NCI-H82 treated with DMSO at 0.1 percent for 48 hours (cell line): ENCODE measurements around the gene ATP6V1G2.
"Not testable (repeated sequence)": the region's sequence is repeated elsewhere in the genome, so short reads cannot be mapped to it uniquely, and the experiment has no call there.

ENCODE experiments used
- DNase-seq: peaks from one replicate; lab custom pipeline; 2025; ENCODE audit not compliant: unreplicated experiment; lab: John Stamatoyannopoulos, UW

ATP6V1G2 gene

DNA sequence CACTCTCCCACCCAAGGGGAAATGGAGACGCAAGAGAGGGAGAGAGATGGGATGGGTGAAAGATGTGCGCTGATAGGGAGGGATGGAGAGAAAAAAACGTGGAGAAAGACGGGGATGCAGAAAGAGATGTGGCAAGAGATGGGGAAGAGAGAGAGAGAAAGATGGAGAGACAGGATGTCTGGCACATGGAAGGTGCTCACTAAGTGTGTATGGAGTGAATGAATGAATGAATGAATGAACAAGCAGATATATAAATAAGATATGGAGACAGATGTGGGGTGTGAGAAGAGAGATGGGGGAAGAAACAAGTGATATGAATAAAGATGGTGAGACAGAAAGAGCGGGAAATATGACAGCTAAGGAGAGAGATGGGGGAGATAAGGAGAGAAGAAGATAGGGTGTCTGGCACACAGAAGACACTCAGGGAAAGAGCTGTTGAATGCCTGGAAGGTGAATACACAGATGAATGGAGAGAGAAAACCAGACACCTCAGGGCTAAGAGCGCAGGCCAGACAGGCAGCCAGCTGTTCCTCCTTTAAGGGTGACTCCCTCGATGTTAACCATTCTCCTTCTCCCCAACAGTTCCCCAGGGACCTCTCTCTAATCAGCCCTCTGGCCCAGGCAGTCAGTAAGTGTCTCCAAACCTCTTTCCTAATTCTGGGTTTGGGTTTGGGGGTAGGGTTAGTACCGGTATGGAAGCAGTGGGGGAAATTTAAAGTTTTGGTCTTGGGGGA is 29.7 kb upstream of the ATP6V1G2 start:
- DNase-seq = no peak

DNA sequence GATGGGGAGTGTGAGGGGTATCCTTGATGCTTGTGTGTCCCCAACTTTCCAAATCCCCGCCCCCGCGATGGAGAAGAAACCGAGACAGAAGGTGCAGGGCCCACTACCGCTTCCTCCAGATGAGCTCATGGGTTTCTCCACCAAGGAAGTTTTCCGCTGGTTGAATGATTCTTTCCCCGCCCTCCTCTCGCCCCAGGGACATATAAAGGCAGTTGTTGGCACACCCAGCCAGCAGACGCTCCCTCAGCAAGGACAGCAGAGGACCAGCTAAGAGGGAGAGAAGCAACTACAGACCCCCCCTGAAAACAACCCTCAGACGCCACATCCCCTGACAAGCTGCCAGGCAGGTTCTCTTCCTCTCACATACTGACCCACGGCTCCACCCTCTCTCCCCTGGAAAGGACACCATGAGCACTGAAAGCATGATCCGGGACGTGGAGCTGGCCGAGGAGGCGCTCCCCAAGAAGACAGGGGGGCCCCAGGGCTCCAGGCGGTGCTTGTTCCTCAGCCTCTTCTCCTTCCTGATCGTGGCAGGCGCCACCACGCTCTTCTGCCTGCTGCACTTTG is 29.0 kb upstream of the ATP6V1G2 start, which contains the start of gene TNF:
Gene TNF (plus strand): TSS at position 231 of the 567 bp plus-strand sequence. CDS start 177 bp downstream, at position 408.
- no peak for DNase-seq

DNA sequence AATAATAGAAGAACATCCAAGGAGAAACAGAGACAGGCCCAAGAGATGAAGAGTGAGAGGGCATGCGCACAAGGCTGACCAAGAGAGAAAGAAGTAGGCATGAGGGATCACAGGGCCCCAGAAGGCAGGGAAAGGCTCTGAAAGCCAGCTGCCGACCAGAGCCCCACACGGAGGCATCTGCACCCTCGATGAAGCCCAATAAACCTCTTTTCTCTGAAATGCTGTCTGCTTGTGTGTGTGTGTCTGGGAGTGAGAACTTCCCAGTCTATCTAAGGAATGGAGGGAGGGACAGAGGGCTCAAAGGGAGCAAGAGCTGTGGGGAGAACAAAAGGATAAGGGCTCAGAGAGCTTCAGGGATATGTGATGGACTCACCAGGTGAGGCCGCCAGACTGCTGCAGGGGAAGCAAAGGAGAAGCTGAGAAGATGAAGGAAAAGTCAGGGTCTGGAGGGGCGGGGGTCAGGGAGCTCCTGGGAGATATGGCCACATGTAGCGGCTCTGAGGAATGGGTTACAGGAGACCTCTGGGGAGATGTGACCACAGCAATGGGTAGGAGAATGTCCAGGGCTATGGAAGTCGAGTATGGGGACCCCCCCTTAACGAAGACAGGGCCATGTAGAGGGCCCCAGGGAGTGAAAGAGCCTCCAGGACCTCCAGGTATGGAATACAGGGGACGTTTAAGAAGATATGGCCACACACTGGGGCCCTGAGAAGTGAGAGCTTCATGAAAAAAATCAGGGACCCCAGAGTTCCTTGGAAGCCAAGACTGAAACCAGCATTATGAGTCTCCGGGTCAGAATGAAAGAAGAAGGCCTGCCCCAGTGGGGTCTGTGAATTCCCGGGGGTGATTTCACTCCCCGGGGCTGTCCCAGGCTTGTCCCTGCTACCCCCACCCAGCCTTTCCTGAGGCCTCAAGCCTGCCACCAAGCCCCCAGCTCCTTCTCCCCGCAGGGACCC is 28.0 kb upstream of the ATP6V1G2 start:
- no peak for DNase-seq

DNA sequence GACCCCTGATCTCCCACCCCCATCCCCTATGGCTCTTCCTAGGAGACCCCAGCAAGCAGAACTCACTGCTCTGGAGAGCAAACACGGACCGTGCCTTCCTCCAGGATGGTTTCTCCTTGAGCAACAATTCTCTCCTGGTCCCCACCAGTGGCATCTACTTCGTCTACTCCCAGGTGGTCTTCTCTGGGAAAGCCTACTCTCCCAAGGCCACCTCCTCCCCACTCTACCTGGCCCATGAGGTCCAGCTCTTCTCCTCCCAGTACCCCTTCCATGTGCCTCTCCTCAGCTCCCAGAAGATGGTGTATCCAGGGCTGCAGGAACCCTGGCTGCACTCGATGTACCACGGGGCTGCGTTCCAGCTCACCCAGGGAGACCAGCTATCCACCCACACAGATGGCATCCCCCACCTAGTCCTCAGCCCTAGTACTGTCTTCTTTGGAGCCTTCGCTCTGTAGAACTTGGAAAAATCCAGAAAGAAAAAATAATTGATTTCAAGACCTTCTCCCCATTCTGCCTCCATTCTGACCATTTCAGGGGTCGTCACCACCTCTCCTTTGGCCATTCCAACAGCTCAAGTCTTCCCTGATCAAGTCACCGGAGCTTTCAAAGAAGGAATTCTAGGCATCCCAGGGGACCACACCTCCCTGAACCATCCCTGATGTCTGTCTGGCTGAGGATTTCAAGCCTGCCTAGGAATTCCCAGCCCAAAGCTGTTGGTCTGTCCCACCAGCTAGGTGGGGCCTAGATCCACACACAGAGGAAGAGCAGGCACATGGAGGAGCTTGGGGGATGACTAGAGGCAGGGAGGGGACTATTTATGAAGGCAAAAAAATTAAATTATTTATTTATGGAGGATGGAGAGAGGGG is 27.1 kb upstream of the ATP6V1G2 start:
- DNase-seq = no peak

DNA sequence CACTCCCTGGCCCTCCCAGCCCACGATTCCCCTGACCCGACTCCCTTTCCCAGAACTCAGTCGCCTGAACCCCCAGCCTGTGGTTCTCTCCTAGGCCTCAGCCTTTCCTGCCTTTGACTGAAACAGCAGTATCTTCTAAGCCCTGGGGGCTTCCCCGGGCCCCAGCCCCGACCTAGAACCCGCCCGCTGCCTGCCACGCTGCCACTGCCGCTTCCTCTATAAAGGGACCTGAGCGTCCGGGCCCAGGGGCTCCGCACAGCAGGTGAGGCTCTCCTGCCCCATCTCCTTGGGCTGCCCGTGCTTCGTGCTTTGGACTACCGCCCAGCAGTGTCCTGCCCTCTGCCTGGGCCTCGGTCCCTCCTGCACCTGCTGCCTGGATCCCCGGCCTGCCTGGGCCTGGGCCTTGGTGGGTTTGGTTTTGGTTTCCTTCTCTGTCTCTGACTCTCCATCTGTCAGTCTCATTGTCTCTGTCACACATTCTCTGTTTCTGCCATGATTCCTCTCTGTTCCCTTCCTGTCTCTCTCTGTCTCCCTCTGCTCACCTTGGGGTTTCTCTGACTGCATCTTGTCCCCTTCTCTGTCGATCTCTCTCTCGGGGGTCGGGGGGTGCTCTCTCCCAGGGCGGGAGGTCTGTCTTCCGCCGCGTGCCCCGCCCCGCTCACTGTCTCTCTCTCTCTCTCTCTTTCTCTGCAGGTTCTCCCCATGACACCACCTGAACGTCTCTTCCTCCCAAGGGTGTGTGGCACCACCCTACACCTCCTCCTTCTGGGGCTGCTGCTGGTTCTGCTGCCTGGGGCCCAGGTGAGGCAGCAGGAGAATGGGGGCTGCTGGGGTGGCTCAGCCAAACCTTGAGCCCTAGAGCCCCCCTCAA is 25.9 kb upstream of the ATP6V1G2 start, which contains the start of gene LTA:
Gene LTA (plus strand): TSS at position 249 of the 871 bp plus-strand sequence. CDS start 454 bp downstream, at position 703.
- DNase-seq = no peak

DNA sequence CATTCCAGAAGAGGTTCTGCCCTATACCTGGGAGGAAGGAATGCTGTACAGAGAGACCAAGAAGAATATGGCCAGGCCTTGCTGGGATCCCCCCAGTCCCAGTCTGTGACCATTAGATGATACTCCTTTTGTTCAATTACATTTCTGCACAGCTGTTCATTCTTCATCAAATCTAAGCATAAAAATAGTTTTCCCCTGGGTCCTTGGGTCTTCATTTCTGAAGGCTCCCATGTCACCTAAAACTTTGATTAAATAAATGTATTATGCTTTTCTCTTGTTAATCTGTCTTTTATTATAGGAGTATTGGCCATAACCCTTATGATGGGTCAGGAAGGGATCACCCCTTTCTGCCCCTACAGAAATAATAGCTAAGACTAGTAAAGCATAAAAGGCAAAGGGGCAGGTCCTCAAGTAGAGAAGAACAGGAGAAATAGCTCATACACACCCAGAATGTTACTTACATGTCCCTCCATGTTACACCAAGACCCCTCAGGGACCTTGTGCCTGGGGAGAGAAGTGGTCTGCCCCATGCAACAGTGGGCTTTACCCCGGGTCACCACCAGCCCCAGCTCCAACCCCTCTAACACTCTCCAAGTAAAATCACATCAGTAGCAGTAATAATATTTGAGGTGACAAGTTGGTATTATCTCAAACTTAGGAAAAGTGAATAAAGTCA is 23.6 kb upstream of the ATP6V1G2 start:
- no peak for DNase-seq

DNA sequence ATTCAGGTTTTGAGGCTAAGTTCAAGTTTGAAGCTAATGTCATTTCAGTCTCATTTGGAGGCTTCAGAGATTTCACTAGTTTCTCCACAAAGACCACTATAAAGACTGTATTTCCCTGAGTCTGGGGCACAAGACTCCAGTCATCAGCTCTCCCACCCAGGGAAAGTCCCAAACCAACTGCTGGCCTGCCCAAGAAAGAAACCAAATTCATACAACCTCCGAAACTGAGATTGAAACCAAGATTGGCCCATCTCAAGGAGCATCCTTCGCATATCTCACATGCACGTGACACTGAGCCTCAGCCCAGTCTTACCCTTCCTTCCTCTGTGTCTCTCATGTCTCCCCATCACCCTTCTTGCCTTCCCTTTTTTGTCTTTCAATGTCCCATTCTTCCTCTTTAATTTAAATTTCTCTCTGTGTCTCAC is 22.1 kb upstream of the ATP6V1G2 start:
- DNase-seq = no peak

DNA sequence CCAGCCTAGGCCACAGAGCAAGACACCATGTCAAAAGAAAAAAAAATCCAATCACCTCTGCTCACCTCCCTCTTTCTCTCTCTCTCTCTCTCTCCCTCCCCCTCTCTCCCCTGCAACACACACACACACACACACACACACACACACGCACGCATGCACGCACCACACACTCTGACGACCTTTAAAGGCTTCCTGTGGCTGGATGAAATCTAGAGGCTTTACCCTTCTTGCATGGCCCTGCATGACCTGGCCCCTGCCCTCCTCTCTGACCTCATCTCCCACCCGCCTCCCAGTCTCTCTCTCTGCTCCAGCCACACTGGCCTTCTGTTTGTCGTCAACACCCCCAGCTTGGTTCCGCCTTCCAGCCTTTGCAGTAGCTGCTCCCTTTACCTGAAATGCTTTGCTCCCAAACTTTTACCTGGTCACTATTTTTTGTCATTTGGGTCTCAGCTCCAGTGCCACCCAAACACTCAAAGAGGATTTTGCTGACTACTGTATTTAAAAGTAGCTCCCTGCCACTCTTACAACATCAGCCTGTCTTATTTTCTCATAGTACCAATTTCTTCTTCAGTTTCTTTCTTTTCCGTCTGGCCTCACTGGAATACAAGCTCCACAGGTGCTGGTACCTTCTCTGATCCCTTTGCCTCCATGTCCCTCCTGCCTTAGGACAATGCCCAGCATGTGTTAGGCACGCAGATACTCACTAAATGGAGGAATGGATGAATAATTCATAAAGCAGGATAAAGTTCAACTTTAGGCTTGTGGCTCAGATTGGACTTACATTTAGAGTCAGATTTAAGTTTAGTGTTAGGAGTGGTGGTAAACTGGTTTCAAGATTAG is 21.3 kb upstream of the ATP6V1G2 start:
- DNase-seq = no peak

DNA sequence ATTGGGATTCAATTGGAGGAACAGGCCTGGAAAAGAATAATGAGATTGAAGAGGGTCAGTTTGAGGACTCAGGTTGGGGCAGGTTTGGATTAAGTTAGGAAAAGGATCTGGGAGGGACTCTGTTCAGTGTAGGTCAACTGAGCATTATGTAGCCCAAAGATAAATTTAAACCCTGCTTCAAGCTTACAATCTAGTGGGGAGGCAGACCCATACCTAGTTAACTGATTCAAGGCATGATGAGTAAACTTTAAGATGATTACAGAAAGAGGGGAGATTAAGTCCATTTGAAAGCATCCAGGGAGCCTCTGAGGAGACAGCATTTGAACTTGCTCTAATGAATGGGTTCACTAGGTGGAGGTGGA is 14.3 kb upstream of the ATP6V1G2 start:
- DNase-seq = no peak

DNA sequence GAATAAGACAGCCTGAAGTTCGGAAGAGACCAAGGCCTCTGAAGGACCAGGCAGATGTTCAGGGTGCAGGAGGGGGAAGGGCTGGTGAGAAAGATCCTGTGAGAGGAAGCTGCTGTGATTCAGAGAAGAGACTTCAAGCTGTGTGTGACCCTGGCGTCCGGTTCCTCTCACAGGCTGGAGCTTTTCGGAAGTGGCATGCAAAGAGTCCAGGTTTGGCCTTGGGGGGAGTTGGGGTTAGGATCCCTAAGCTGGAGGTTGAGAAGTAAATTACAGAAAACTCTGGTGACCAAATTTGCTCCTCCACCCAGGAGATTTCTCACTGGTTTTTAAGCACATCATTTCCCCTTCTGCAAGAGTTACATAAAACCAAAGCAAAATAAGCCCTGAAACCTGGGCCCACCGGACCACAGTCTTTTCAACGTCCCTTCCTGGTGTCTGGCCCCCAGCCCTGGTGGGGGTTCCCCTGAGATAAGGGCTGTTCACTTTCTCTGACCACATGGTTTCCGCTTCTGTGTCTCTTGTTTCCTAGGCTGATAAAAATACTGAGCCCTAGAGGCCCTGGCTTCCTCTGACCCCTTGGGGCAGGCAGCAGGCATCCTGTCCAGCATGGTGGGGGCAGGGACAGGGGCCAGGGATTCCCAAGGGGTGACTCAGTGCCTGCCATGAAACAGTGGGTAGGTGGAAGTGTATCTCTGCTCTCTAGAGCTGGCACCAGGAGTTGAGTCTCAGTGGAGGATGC is 13.7 kb upstream of the ATP6V1G2 start:
- DNase-seq = no peak

DNA sequence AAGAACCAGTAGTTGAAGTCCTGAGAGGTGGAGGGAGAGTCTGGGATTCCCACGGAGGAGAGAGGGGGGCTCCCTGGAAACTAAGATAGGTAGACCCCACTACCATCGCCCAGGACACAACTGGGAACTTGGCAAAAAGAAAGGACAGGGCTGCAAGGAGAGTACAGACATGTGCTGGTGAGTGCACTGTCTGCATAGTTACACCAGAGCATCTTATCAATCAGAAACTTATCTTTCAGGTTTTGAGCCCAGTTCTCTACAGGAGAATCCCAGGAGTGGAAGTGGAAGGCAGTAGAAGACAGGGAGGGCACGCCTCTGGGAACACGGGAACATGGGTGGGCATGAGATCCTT is 13.2 kb upstream of the ATP6V1G2 start:
- no peak for DNase-seq

DNA sequence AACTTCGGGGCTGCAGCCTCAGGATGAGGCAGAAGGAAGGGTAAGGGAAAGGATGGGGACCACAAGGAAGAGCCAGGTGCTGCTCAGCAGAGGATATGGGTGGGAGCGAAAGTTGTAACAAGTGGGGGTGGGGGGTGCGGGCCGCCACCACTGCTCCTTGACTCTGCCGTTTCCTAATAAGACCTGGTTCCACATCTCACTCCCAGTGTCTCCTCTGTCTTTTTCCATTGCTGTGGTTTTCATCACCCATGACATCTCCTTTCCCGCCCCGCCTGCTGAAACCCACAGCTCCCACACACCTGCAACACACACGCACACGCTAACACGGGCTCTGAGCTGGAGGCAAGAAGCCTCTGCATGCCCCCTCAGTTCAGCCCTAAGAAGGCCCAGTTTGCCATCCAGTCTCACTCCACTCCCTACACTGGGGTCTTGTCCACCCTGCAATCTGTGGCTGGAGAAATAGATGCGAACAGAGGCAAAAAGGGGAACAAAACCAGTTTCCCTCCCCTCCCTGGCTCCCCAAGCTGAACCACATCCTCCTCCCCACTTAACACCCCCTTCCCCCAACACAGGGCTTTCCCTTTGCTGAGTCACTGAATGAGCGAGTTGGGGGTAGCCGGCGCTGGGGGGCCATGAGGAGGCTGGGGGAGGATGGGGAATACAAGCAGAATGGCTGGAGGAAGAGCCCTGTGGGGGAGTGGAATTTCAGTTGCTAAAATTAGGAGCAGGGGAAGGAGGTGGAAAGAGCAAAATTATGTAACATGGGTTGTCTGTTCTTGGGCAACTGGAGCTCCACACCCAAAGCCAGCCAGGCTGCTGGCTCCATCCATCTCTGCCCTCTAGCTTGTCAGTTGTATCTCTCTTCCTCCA is 12.5 kb upstream of the ATP6V1G2 start:
- DNase-seq = no peak

DNA sequence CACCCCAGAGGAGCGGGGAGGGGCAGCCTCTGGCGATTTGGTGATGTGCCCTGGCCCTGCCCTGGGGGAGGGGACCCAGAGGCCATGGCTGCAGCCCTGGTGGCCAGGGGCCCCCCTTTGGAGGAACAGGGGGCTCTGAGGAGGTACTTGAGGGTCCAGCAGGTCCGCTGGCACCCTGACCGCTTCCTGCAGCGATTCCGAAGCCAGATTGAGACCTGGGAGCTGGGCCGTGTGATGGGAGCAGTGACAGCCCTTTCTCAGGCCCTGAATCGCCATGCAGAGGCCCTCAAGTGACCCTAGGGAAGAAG is 11.9 kb upstream of the ATP6V1G2 start:
- no peak for DNase-seq

DNA sequence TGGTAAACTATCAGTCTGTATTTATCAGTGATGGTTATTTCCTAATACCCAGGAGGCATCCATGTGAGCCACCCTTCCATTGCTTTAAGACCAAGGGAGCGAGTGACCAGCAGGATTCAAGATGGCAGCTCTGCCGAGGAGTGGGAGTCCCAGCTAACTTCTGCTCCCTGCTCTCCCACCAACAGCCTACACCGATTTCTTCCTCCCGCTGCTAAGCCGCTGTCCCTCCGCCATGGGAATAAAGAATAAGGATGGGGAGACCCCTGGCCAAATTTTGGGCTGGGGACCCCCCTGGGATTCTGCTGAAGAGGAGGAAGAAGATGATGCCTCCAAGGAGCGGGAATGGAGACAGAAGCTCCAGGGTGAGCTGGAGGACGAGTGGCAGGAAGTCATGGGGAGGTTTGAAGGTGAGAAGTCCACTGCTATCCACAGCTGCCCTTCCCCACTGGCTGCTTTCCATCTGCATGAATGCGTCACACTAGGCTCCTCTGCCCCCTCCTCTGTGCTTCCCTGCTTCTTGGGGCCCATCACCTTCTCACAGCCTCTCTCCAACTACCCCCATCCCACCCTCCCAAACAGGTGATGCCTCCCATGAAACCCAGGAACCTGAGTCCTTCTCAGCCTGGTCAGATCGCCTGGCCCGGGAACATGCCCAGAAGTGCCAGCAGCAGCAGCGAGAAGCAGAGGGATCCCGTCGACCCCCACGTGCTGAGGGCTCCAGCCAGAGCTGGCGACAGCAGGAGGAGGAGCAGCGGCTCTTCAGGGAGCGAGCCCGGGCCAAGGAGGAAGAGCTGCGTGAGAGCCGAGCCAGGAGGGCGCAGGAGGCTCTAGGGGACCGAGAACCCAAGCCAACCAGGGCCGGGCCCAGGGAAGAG is 11.3 kb upstream of the ATP6V1G2 start:
- no peak for DNase-seq

DNA sequence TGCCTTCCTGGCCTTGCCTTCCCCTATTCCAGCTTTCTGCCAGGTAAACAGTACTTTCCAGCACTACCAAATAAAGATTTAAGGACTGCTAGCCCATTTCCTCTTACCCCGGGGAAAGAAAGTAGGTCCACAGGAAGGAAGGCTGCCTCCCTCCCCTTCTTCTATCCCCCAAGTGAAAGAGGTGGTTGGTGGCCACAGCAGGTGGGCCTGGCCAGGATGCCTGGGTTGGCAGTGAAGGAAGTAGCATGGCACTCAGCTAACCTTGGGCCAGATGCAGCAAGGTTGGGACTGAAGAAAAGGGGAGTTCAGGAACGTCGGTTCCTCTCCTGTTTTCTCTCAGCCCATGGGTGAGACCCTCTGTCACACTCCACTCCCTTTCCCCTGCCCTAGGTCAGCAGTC is 9.9 kb upstream of the ATP6V1G2 start:
- DNase-seq = no peak

DNA sequence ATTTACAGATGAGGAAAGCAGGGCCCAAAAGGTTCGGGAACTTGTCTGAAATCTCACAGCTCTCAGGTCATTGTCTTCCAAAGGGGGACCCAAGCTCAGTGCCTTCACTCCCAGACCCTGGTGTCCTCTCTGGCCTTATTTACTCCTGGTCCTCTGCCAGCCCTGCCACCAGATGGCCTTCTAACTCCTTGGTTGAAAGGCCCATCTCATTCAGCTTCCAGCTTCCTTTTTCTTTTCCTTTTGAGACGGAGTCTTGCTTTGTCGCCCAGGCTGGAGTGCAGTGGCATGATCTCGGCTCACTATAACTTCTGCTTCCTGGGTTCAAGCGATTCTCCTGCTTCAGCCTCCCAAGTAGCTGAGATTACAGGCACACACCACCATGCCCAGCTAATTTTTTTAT is 5.0 kb upstream of the ATP6V1G2 start:
- not testable (repeated sequence) for DNase-seq
